IPS-15b (cell line): ENCODE results near the gene ROR2.
"Not testable (repeated sequence)": the region's sequence is repeated elsewhere in the genome, so short reads cannot be mapped to it uniquely, and the experiment has no call there.

ENCODE experiments used
- H3K27me3 ChIP-seq: one replicate; pipeline ENCODE4 v1.6.1; 2013; ENCODE audit warnings: low read length; ENCODE audit not compliant: control insufficient read depth, insufficient read depth
- H3K36me3 ChIP-seq: one replicate; pipeline ENCODE4 v1.6.1; 2013; ENCODE audit warnings: low read length; ENCODE audit not compliant: control insufficient read depth, insufficient read depth
- H3K4me1 ChIP-seq: one replicate; pipeline ENCODE4 v1.6.1; 2013; ENCODE audit warnings: mild to moderate bottlenecking, low read length; ENCODE audit not compliant: control insufficient read depth, insufficient read depth
- H3K4me3 ChIP-seq: one replicate; pipeline ENCODE4 v1.5.1; 2013; ENCODE audit warnings: low read depth, low read length
- H3K9ac ChIP-seq: one replicate; pipeline ENCODE4 v1.6.1; 2013; ENCODE audit warnings: low read depth, mild to moderate bottlenecking, low read length
- H3K9me3 ChIP-seq: one replicate; pipeline ENCODE4 v1.6.1; 2013; ENCODE audit warnings: mild to moderate bottlenecking, low read length; ENCODE audit not compliant: control insufficient read depth, insufficient read depth

ROR2 gene

GRCh38 chr9:91646702-91647101 is 303.3 kb downstream of the ROR2 start:
- Histone ChIP-seq H3K4me3 (no peak overlapping the region), H3K4me1 (no peaks in the 10 kb centered on the region), H3K27me3 (no peaks in the 10 kb centered on the region), H3K9ac (no peak overlapping the region), H3K9me3 (no peaks in the 10 kb centered on the region), H3K36me3 (no peaks in the 10 kb centered on the region)

- Histone ChIP-seq H3K27me3 (no peaks in the 10 kb centered on the region), H3K4me1 (no peaks in the 10 kb centered on the region), H3K9me3 (no peaks in the 10 kb centered on the region), H3K4me3 (no peak overlapping the region), H3K9ac (no peak overlapping the region), H3K36me3 (no peaks in the 10 kb centered on the region)
Measured at GRCh38 chr9:91644433-91644832, 305.6 kb downstream of the ROR2 start.

DNA sequence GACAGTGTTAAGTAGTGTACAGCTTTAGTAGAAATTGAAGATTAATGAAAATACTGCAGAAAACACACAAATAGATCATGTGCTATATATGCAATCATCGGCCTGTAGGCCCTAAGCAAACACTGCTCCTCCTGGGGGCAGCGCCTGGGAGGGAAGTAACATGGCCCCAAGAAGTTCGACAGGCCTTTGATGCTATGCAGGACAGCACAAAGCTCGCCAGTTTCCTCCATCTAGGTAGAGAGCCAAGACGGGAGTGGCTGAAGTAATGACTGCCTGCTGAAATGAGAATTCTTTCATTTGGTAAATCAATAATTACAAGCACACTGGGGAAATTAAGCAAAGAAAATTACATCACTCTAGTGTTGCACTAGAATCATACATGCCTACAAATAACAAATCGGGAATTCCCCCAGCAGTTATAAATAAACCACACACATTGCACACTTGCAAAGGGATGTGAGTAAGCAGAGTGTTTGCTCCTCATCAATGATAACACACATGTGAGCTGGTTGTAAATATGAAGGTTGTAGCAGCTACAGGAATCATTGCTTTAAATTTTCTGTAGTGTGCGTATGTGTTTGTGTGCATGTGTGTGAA is 306.4 kb downstream of the ROR2 start:
- Histone ChIP-seq H3K4me3 (no peak overlapping the region), H3K9me3 (no peaks in the 10 kb centered on the region), H3K9ac (no peak overlapping the region), H3K27me3 (no peaks in the 10 kb centered on the region), H3K4me1 (no peaks in the 10 kb centered on the region), H3K36me3 (no peaks in the 10 kb centered on the region)

GRCh38 chr9:91642771-91643170 is 307.3 kb downstream of the ROR2 start:
- Histone ChIP-seq H3K9me3 (no peaks in the 10 kb centered on the region), H3K4me3 (no peak overlapping the region), H3K9ac (no peak overlapping the region), H3K36me3 (no peaks in the 10 kb centered on the region), H3K4me1 (no peaks in the 10 kb centered on the region), H3K27me3 (no peaks in the 10 kb centered on the region)

- Histone ChIP-seq H3K4me1 (no peaks in the 10 kb centered on the region), H3K9ac (no peak overlapping the region), H3K9me3 (no peaks in the 10 kb centered on the region), H3K4me3 (no peak overlapping the region), H3K27me3 (no peaks in the 10 kb centered on the region), H3K36me3 (no peaks in the 10 kb centered on the region)
Measured at GRCh38 chr9:91640428-91640827, 309.6 kb downstream of the ROR2 start.

DNA sequence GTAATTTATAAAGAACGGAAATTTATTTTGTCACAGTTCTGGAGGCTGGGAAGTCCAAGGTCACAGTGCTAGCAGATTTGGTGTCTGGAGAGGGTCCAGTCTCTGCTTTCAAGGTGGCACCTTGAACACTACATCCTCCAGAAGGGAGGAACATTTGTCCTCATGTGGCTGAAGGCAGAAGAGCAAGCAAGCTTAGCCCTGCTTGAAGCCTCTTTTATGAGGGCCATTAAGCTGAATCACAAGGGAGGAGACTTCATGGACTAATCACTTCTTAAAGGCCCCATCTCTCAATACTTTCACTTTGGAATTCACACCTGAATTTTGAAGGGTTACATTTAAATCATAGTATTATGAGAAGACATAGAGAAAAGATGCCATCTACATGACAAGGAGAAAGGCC is 311.0 kb downstream of the ROR2 start:
- Histone ChIP-seq H3K9ac (no peak overlapping the region), H3K4me1 (no peaks in the 10 kb centered on the region), H3K36me3 (no peaks in the 10 kb centered on the region), H3K4me3 (no peak overlapping the region), H3K9me3 (no peaks in the 10 kb centered on the region), H3K27me3 (no peaks in the 10 kb centered on the region)

GRCh38 chr9:91634832-91635231 is 315.2 kb downstream of the ROR2 start:
- H3K9ac ChIP-seq, H3K36me3 ChIP-seq, H3K4me1 ChIP-seq, H3K4me3 ChIP-seq, H3K9me3 ChIP-seq, H3K27me3 ChIP-seq: not testable (repeated sequence)

- no peaks in the 10 kb centered on the region for H3K36me3 ChIP-seq
- no peaks in the 10 kb centered on the region for H3K4me1 ChIP-seq
- no peaks in the 10 kb centered on the region for H3K9me3 ChIP-seq
- H3K9ac ChIP-seq = no peak overlapping the region
- no peak overlapping the region for H3K4me3 ChIP-seq
- H3K27me3 ChIP-seq = no peaks in the 10 kb centered on the region
Measured at GRCh38 chr9:91629718-91630117, 320.3 kb downstream of the ROR2 start.

DNA sequence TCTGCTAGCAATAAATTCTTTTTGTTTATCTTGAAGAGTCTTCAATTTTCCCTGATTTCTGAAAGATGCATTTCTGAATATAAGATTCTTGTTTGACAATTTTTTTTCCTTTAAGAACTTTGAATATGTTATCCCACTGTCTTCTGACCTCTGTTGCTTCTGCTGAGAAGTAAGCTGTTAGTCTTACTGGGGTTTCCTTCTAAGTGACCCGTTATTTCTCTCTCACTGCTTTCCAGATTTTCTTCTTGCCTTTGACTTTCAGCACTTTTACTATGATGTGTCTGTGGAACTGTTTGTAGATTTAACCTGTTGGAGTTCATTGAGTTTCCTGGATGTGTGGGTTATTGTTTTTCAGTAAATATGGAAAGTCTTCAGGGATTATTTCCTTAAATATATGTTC is 321.1 kb downstream of the ROR2 start:
- no peaks in the 10 kb centered on the region for H3K9me3 ChIP-seq
- H3K36me3 ChIP-seq = no peaks in the 10 kb centered on the region
- no peaks in the 10 kb centered on the region for H3K27me3 ChIP-seq
- H3K4me3 ChIP-seq = no peak overlapping the region
- no peak overlapping the region for H3K9ac ChIP-seq
- H3K4me1 ChIP-seq = no peaks in the 10 kb centered on the region

DNA sequence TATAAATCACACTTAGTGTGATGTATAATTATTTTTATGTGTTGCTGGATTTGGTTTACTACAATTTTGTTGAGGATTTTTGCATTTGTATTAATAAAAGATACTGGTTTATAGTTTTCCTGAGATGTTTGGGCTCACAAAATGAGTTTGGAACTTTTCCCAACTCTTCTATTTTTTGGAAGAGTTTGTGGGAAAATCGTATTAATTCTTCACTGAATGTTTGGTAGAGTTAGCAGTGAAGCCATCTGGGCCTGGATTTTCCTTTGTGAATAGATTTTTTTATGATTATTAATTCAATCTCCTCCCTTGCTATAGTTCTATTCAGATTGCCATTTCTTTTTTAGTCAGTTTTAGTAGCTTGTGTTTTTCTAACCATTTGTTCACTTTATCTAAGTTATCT is 324.7 kb downstream of the ROR2 start:
- H3K36me3 ChIP-seq = no peaks in the 10 kb centered on the region
- no peaks in the 10 kb centered on the region for H3K27me3 ChIP-seq
- H3K9ac ChIP-seq = no peak overlapping the region
- H3K9me3 ChIP-seq = no peaks in the 10 kb centered on the region
- no peak overlapping the region for H3K4me3 ChIP-seq
- H3K4me1 ChIP-seq = no peaks in the 10 kb centered on the region

- H3K9me3 ChIP-seq = no peaks in the 10 kb centered on the region
- H3K4me3 ChIP-seq = no peak overlapping the region
- no peak overlapping the region for H3K9ac ChIP-seq
- H3K27me3 ChIP-seq = no peaks in the 10 kb centered on the region
- no peaks in the 10 kb centered on the region for H3K36me3 ChIP-seq
- no peaks in the 10 kb centered on the region for H3K4me1 ChIP-seq
Measured at GRCh38 chr9:91623004-91623403, 327.0 kb downstream of the ROR2 start.

GRCh38 chr9:91622121-91622520 is 327.9 kb downstream of the ROR2 start:
- not testable (repeated sequence) for H3K4me1 ChIP-seq, H3K27me3 ChIP-seq, H3K4me3 ChIP-seq, H3K9ac ChIP-seq, H3K9me3 ChIP-seq, H3K36me3 ChIP-seq

DNA sequence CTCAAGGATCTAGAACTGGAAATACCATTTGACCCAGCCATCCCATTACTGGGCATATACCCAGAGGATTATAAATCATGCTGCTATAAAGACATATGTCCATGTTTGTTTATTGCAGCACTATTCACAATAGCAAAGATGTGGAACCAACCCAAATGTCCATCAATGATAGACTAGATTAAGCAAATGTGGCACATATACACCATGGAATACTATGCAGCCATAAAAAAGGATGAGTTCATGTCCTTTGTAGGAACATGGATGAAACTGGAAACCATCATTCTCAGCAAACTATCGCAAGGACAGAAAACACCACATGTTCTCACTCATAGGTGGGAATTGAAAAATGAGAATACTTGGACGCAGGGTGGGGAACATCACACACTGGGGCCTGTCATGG is 336.0 kb downstream of the ROR2 start:
- H3K9ac ChIP-seq, H3K4me3 ChIP-seq, H3K9me3 ChIP-seq, H3K4me1 ChIP-seq, H3K36me3 ChIP-seq, H3K27me3 ChIP-seq: not testable (repeated sequence)
